HUES6 (cell line): ENCODE measurements around the gene PDE4D.

Source experiments
- H3K27ac ChIP-seq: 2 replicates; pipeline ENCODE4 v1.7.0; 2013; ENCODE audit warnings: low read depth, mild to moderate bottlenecking, low read length, inconsistent platforms
- H3K27me3 ChIP-seq: 2 replicates; pipeline ENCODE4 v1.6.1; 2013; ENCODE audit warnings: low read length; ENCODE audit not compliant: control insufficient read depth, insufficient read depth
- H3K36me3 ChIP-seq: 2 replicates; pipeline ENCODE4 v1.6.1; 2013; ENCODE audit warnings: low read length; ENCODE audit not compliant: control insufficient read depth, insufficient read depth
- H3K4me1 ChIP-seq: 2 replicates; pipeline ENCODE4 v1.6.1; 2013; ENCODE audit warnings: low read length; ENCODE audit not compliant: control insufficient read depth, insufficient read depth
- H3K4me3 ChIP-seq: 2 replicates; pipeline ENCODE4 v1.5.1; 2013; ENCODE audit warnings: low read depth, low read length
- H3K9ac ChIP-seq: one replicate; pipeline ENCODE4 v1.6.1; 2013; ENCODE audit warnings: mild to moderate bottlenecking, low read length
- H3K9me3 ChIP-seq: 2 replicates; pipeline ENCODE4 v1.6.1; 2013; ENCODE audit warnings: low read depth, low read length; ENCODE audit not compliant: control insufficient read depth, insufficient read depth

PDE4D gene

GRCh38 chr5:59275510-59276324 is 617.8 kb downstream of the PDE4D start:
- H3K27ac ChIP-seq = no peak overlapping the region
- peaks cover 8% of the 10 kb centered on the region for H3K4me1 ChIP-seq
- peak overlapping the region; percentile 52 for H3K4me3 ChIP-seq
- H3K36me3 ChIP-seq = no peaks in the 10 kb centered on the region
- H3K9me3 ChIP-seq = no peaks in the 10 kb centered on the region
- H3K9ac ChIP-seq = peak overlapping the region; percentile 39
- H3K27me3 ChIP-seq = no peaks in the 10 kb centered on the region

- Histone ChIP-seq H3K27ac (no peak overlapping the region), H3K4me1 (peaks cover 8% of the 10 kb centered on the region), H3K27me3 (no peaks in the 10 kb centered on the region), H3K9me3 (no peaks in the 10 kb centered on the region), H3K9ac (no peak overlapping the region), H3K4me3 (peak overlapping the region; percentile 52), H3K36me3 (no peaks in the 10 kb centered on the region)
These were observed 618.4 kb downstream of the PDE4D start for GRCh38 chr5:59275170-59275509.

DNA sequence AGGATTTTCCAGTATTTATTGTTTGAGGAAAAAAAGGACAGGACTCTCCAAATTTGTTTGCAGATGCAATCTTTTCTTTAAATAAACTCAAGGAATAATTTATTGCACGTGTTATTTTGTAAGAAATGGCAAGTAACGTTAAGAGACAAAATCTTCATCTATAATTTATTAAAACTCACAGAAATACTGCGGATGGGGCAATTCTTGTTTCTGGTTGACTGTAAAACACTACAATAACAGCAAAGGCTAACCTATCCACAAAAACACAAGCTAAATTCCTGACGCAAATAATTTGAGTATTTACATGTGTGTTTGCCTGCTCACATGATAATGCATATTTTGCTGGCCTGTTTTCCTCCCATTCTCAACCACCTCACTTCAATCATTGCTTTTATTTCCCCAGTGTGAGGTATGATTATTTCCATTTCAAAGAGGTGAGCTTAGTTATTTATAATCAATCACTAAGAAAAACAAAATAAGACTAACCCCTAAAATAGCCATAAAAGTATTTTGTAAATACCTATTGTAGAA is 619.4 kb downstream of the PDE4D start:
- H3K4me1 ChIP-seq = peaks cover 8% of the 10 kb centered on the region
- no peak overlapping the region for H3K9ac ChIP-seq
- no peaks in the 10 kb centered on the region for H3K36me3 ChIP-seq
- H3K4me3 ChIP-seq = peak overlapping the region; percentile 3; the same call in 1 of the 2 replicates
- no peaks in the 10 kb centered on the region for H3K27me3 ChIP-seq
- H3K9me3 ChIP-seq = no peaks in the 10 kb centered on the region
- no peak overlapping the region for H3K27ac ChIP-seq

- peak overlapping the region; percentile 3; the same call in 1 of the 2 replicates for H3K4me3 ChIP-seq
- H3K4me1 ChIP-seq = peaks cover 8% of the 10 kb centered on the region
- H3K9me3 ChIP-seq = no peaks in the 10 kb centered on the region
- no peak overlapping the region for H3K9ac ChIP-seq
- H3K36me3 ChIP-seq = no peaks in the 10 kb centered on the region
- no peaks in the 10 kb centered on the region for H3K27me3 ChIP-seq
- H3K27ac ChIP-seq = no peak overlapping the region
These were observed 620.6 kb downstream of the PDE4D start for GRCh38 chr5:59272809-59273427.

DNA sequence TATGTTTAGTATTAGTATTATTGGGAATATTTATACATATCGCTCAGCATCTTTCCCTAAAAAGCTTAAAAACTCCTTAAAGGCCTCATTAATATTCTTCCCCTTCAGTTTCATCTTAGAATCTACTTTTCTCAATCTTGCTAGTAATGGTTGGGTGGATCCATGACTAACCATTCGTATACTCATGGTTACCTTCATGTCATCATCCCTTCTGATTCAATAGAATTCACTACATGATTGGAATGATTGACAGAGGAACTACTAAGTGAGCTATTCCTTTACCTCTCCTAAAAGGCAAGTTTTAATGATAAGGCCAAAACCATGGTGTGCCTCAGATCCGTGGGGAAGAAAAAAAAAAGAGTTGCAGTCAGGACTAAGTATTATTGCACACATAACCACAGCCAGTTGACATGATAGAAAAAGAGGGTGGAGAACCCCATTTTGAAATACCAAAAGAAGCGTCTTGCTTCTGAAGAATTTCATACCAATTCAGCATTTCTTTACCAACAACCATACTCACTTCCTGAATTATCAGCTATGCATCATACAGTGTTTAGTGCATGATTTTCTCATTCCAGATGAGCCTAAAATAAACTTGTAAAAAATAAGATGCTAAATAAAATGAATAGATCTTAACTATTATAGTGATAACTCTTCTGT is 624.6 kb downstream of the PDE4D start:
- Histone ChIP-seq H3K4me1 (peaks cover 4% of the 10 kb centered on the region; the same call in 1 of the 2 replicates), H3K36me3 (no peaks in the 10 kb centered on the region), H3K9me3 (no peaks in the 10 kb centered on the region), H3K27ac (no peak overlapping the region), H3K27me3 (no peaks in the 10 kb centered on the region), H3K4me3 (no peak overlapping the region), H3K9ac (no peak overlapping the region)

DNA sequence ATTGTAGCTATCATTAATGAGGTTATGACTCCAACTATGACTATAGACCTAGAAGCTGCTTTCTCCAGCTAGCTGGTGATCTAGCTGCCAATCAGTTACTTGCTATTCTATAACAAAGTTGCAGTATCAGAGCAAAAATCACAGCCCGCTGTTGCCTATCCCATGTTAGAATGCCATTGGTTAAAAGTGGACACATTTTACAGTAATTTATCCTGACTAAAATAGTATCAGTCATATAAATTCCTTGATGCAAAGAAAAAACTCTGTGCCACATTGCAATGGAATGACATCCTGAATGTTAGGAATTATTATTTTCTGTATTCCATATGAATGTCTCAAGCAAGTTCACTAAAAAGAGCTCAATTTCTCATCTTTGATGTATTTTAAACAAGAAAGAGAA is 626.5 kb downstream of the PDE4D start:
- no peaks in the 10 kb centered on the region for H3K27me3 ChIP-seq
- H3K27ac ChIP-seq = no peak overlapping the region
- H3K9me3 ChIP-seq = no peaks in the 10 kb centered on the region
- H3K9ac ChIP-seq = no peak overlapping the region
- no peaks in the 10 kb centered on the region for H3K36me3 ChIP-seq
- H3K4me1 ChIP-seq = peaks cover 4% of the 10 kb centered on the region; the same call in 1 of the 2 replicates
- no peak overlapping the region for H3K4me3 ChIP-seq

DNA sequence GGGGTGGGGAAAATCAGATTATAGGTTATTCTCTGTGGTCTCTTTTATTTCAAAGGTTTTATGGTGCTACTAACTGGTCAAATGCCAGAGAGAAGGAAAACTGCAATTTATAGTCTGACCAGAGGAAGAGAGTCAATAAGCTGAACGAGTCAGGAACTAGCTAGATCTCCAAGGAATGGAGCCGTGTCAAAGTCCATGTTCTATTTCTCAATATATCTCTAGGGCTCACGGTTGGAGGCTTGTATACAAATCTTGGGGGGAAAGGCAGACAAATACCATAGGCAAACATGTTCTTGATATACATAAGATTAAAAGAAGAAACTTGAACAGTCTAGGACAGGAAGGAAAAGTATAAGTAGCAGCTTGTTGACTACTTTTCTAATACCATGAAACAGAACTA is 627.1 kb downstream of the PDE4D start:
- Histone ChIP-seq H3K9ac (no peak overlapping the region), H3K9me3 (no peaks in the 10 kb centered on the region), H3K27ac (no peak overlapping the region), H3K27me3 (no peaks in the 10 kb centered on the region), H3K4me1 (peaks cover 4% of the 10 kb centered on the region; the same call in 1 of the 2 replicates), H3K36me3 (no peaks in the 10 kb centered on the region), H3K4me3 (no peak overlapping the region)

- H3K27ac ChIP-seq = no peak overlapping the region
- no peaks in the 10 kb centered on the region for H3K27me3 ChIP-seq
- no peaks in the 10 kb centered on the region for H3K9me3 ChIP-seq
- peaks cover 4% of the 10 kb centered on the region; the same call in 1 of the 2 replicates for H3K4me1 ChIP-seq
- no peak overlapping the region for H3K9ac ChIP-seq
- no peaks in the 10 kb centered on the region for H3K36me3 ChIP-seq
- H3K4me3 ChIP-seq = no peak overlapping the region
These were observed 628.8 kb downstream of the PDE4D start for GRCh38 chr5:59264639-59265245.

DNA sequence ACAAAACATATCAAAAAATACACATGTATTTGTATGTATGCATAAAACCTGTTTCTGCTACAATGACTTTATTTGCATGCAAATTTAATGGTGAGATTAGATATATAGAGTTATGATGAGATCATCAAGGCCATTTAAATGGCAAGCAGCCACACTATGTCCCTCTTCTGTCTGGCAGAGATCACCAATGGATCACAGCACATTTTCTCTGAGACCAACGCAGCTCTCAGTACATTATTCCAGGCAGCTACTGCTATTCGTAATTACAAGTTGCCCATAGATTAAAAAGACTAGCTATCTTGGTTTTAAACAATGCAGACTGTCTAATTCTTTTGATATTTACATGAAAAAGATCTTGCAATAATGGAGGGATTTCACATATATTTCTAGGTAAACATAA is 629.5 kb downstream of the PDE4D start:
- Histone ChIP-seq H3K9me3 (no peaks in the 10 kb centered on the region), H3K4me3 (no peak overlapping the region), H3K4me1 (peaks cover 4% of the 10 kb centered on the region; the same call in 1 of the 2 replicates), H3K9ac (no peak overlapping the region), H3K27me3 (no peaks in the 10 kb centered on the region), H3K36me3 (no peaks in the 10 kb centered on the region), H3K27ac (no peak overlapping the region)

DNA sequence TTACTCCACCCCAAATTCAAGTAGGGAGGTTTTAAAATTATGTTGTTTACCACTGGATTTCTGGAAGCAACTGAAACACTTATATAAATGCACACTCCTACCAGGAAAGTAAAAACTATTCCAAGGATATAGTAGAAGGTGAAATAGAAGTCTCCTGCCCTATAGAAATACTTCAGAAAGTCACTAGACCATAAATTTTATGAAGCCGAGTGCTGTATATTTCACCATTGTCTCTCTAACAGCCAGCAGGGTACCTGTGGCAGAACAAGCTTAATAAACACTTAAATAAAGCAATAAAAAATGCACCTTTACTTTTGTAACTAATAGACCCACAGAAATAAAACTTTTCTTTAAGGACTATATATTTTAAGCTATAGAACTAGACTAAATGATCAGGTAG is 631.6 kb downstream of the PDE4D start:
- no peak overlapping the region for H3K27ac ChIP-seq
- H3K27me3 ChIP-seq = no peaks in the 10 kb centered on the region
- no peak overlapping the region for H3K4me3 ChIP-seq
- H3K9me3 ChIP-seq = no peaks in the 10 kb centered on the region
- peaks cover 4% of the 10 kb centered on the region; the same call in 1 of the 2 replicates for H3K4me1 ChIP-seq
- no peak overlapping the region for H3K9ac ChIP-seq
- H3K36me3 ChIP-seq = no peaks in the 10 kb centered on the region
